GM19023 (cell line): ENCODE results near the gene TMEM132C.
A peak's percentile ranks its signal among the peaks of the same experiment; 100 is the strongest.

ENCODE experiments used
- ATAC-seq: cut with Tn5 transposase; IDR thresholded peaks from one replicate; pipeline ENCODE4 v1.9.1; 2021; ENCODE audit warnings: mild to moderate bottlenecking, moderate library complexity; ENCODE audit not compliant: unreplicated experiment

The TMEM132C gene

GRCh38 chr12:128337431-128338170 lies 70.6 kb downstream of the TMEM132C start:
- no peak for ATAC-seq

- no peak for ATAC-seq
Observed at GRCh38 chr12:128338386-128339125, 71.6 kb downstream of the TMEM132C start.

- ATAC-seq: no peak
Observed at GRCh38 chr12:128339126-128339520, 72.2 kb downstream of the TMEM132C start.

GRCh38 chr12:128339631-128340030 lies 72.7 kb downstream of the TMEM132C start:
- ATAC-seq: no peak

- no peak for ATAC-seq
Observed at GRCh38 chr12:128353301-128353700, 86.3 kb downstream of the TMEM132C start.

- no peak for ATAC-seq
Observed at GRCh38 chr12:128356547-128356946, 89.6 kb downstream of the TMEM132C start.

GRCh38 chr12:128361400-128361995 lies 94.5 kb downstream of the TMEM132C start:
- ATAC-seq: no peak

GRCh38 chr12:128365032-128365431 lies 98.1 kb downstream of the TMEM132C start:
- no peak for ATAC-seq

- ATAC-seq: no peak
Observed at GRCh38 chr12:128365651-128366231, 98.8 kb downstream of the TMEM132C start.

- ATAC-seq: no peak
Observed at GRCh38 chr12:128367961-128368360, 101.0 kb downstream of the TMEM132C start.

GRCh38 chr12:128381541-128381940 lies 114.6 kb downstream of the TMEM132C start:
- no peak for ATAC-seq

GRCh38 chr12:128381946-128382345 lies 115.0 kb downstream of the TMEM132C start:
- no peak for ATAC-seq

- ATAC-seq: no peak
Observed at GRCh38 chr12:128382946-128383345, 116.0 kb downstream of the TMEM132C start.

- ATAC-seq: no peak
Observed at GRCh38 chr12:128383357-128383937, 116.5 kb downstream of the TMEM132C start.

GRCh38 chr12:128385736-128386135 lies 118.8 kb downstream of the TMEM132C start:
- no peak for ATAC-seq

GRCh38 chr12:128387811-128388422 lies 120.9 kb downstream of the TMEM132C start:
- ATAC-seq: peak; percentile 71

- ATAC-seq: no peak
Observed at GRCh38 chr12:128388461-128389000, 121.6 kb downstream of the TMEM132C start.

- no peak for ATAC-seq
Observed at GRCh38 chr12:128393346-128393745, 126.4 kb downstream of the TMEM132C start.

- ATAC-seq: no peak
Observed at GRCh38 chr12:128394137-128394536, 127.2 kb downstream of the TMEM132C start.

- ATAC-seq: no peak
Observed at GRCh38 chr12:128399253-128399652, 132.3 kb downstream of the TMEM132C start.
